Umbilical cord (tissue), 2 donors: ENCODE results near the gene SRSF5. TPM values are rescaled to one million over a fixed set of nuclear protein-coding genes. Genes with fewer than 3 reads are reported as not detected.
"Not testable (repeated sequence)": the region's sequence is repeated elsewhere in the genome, so short reads cannot be mapped to it uniquely, and the experiment has no call there.

Experiments used
- DNase-seq: peaks from one replicate; pipeline ENCODE4 v3.0.0-alpha.2; 2015; ENCODE audit warnings: low spot score
- total RNA-seq: library from RNA; depleted of rRNA; stranded (reverse); fragments of >200 nt; gene quantifications from one replicate; pipeline ENCODE4 v1.2.3, GENCODE V29; 2014; ENCODE audit warnings: low replicate concordance; ENCODE audit not compliant: insufficient read depth

Gene SRSF5
- 218 TPM for total RNA-seq

DNA sequence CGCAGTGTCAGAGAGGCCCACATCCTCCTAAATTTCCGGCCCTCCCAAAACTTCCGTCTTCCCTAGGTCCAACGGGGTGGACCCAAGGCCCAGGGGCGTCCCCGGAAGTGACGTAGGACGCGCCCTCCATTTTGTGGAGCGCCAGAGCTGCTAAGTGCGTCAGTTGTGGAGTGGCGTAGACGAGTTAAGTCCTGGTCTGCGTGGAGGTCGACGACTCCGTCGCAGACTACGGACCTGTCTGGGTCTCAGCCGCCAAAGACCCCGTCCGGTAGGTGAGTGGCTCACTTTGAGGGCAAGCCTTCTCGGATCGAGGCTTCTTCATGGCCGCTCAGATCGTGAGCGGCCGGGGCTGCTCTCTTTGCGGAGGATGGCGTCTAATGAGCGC lies at the start of gene SRSF5:
Gene SRSF5 (plus strand): TSS at position 159 of the 385 bp plus-strand sequence. CDS start 1,015 bp downstream, outside the sequence.
- peak; percentile 99 for DNase-seq

DNA sequence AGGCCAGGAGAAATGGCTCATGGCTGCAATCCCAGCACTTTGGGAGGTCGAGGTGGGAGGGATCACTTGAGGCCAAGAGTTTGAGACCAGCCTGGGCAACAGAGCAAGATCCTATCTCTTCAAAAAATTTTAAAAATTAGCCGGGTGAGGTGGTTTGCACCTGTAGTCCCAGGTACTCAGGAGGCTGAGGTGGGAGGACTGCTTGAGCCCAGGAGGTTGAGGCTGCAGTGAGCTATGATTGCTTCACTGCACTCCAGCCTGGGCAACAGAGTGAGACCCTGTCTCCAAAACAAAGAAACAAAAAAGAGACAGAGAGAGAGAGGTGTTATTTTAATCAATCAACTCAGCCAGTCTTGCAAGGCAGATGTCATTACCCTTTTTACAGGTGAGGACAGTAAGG lies 48.3 kb upstream of the SRSF5 start:
- DNase-seq, result not testable (repeated sequence)

DNA sequence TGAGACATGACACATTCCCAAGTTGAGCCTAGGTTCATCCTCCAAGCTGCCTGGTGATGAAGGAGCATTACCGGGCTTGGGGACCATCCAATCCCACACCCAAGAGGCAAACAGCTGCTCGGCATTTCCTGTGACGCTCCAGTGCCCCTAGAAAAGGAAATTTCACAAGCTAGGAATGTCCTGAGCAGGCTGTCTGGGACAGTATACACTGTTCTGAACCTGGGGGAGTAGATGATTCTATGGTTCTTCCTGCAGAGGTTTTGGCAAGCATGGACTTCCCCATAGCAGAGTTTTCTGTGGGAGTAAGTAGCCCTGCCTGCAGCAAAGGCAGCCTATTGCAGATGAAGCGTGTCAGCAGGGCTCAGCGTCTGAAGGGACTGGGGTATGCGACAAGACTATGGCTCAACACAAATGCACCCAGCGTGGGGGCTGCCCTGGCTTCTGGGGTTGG lies 47.4 kb upstream of the SRSF5 start:
- peak; percentile 80 for DNase-seq

DNA sequence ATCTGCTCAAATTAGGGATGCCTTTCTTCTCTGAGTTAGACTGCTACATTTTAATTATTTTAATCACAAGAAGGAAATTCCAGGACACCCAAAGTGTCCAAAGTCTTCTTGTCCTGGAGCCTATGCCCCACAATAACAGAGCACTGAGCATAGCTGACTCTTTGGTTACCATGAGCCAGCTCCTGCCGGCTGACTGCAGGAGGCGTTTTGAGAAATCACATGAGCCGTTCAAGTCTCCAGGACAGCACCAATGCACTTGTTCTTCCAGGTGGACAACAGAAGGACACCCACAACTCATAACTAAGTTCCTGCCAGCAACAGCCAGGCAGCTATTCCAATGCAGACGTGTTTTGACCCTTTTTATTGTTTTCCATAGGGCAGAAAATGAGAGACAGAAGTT lies 46.0 kb upstream of the SRSF5 start:
- no peak for DNase-seq

GRCh38 chr14:69726761-69727511 lies 40.0 kb upstream of the SRSF5 start:
- peak; percentile 80 for DNase-seq

DNA sequence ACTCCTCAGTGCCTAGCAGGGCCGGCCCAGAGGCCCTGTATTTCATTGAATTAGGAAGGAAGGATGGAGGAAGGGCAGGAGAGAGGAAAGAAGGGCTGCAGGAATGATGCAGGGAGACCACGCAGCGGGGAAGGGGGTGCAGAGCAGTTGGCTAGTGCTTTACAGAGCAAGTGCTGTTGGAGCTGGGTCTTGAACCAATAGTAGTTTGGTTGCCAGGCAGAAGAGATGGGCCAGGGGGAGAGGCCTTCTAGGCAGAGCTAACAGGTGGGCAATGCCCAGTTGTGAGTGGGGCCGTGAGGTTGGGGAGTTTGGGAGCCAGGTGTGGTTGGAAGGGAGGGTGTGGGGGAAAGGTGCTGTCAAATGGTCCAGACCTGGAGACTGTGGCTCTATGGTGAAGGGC lies 39.1 kb upstream of the SRSF5 start:
- DNase-seq, result no peak

GRCh38 chr14:69731919-69732598 lies 34.9 kb upstream of the SRSF5 start:
- not testable (repeated sequence) for DNase-seq

DNA sequence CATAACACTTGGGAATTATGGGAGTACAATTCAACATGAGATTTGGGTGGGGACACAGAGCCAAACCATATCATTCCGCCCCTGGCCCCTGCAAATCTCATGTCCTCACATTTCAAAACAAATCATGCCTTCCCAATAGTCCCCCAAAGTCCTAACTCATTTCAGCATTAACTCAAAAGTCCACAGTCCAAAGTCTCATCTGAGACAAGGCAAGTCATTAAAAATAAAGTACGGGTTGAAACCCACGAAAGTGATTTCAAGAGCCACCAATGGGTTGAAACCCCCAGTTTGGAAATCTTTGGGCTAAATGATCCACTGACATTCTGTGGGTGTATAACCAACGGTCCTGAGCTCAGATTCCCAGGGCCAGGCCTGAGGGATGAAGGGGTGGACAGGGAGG lies 30.5 kb upstream of the SRSF5 start:
- not testable (repeated sequence) for DNase-seq

DNA sequence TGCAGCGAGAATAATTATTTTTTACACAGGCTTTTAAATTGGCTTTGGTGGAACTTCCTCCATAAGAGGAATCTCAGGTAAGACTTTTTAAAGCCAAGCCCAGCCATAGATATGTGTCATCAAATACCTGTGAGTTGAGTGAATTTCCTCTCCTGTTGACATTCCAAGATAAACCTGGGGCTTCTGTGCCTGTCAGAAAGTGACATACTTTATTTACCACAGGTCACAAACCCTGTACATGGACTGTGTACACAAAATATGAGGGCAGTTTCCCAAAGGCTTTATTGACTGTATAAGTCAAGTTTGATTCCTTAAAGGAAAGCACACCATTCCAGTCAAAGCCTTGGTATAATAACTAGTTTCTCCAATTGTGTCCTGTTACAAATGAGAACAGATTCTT lies 25.9 kb upstream of the SRSF5 start:
- DNase-seq, result no peak

DNA sequence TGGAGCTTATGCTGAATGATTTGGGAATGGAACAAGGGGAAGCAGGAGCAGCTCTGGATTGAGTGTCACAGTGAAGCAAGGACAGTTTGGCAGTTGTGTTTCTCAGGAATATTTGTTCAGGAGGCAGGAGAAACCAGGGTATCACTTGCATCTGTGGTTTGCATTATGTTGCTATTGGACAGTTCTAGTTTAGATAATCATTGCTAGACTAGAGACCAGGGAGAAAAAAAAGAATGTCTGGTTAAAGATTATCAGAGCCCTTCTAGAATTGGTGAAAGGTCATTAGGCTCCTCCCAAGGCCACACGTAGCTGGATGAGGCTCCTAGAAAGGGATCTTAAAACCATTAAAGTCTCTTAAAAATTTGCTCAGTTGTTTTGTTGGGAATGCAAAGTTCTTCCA lies 17.0 kb upstream of the SRSF5 start:
- no peak for DNase-seq

DNA sequence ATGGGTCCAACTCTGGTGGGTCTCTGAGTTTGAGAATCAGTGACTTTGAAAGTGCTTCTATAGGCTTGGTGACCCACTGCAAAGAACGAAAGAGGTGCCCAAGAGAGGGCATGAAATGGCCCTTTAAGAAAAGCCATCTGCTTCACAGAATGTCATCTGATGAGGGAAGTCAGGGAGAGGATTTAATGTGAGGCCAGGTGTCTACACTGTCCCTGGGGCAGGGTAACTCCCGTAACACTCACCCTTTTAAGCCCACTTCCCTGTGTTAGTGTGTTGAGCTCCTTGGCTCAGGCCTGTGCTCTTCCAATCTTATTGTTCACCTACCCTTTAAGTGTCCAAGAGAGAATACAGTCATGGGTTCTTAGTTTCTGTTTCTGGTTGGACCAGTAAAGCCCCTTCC lies 16.4 kb upstream of the SRSF5 start:
- DNase-seq, result no peak

DNA sequence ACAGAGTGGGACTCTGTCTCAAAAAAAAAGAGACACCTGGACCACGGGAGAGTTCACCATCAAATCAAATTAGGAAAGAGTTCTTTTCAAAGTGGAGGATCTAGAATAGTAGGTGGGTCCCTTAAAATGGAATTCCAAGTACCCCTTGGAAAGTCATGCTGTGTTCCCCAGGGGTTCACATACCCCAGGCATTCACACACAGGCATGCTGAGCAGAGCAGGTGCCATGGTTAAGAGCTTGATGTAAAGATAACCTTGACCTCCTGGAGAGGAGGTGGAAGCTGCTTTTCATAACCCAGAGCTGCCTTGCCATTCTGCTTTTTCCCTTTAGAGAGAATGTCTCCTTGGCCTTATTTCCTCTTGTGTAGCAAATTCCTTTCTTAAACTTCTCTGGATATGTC lies 14.2 kb upstream of the SRSF5 start:
- no peak for DNase-seq

DNA sequence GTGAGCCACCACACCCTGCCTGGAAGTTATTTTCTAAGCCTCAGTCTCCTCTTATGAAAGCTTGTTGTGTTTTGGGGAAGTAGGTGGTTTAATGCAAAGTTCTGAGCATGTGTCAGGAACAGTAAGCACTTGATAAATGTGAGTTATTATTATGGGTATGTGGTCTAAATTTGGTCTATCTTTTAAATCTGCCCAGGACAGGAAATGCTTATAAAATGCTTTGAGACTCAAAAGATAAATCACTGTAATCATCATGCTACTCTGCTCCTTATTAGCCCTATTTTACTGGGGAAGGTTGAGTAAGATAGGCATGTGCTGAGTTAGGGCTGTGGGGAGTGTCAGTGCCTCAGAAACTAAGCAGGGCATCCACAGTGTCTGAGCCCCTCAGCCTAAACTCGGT lies 13.1 kb upstream of the SRSF5 start:
- no peak for DNase-seq

GRCh38 chr14:69754487-69754886 lies 12.5 kb upstream of the SRSF5 start:
- DNase-seq, result no peak

GRCh38 chr14:69755296-69755695 lies 11.6 kb upstream of the SRSF5 start:
- DNase-seq, result no peak

DNA sequence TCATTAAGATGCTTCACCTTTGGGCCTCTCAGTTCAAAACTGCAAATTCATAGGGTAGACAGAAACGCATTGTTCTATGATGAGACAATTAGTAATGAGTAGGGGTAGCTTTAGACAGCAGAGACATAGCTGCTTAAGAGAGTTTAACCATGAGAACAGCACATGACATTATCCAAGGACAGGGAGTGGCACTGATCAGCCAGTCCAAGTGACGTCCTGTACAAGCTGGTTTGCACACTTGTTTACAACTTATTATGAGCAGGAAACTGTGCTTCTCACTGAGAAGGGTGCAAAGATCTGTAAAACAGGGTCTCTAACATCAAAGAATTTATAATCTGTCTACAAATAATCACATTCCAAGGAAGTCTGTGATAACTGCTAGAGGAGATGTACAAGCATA lies 11.2 kb upstream of the SRSF5 start:
- DNase-seq, result no peak

GRCh38 chr14:69756298-69756697 lies 10.6 kb upstream of the SRSF5 start:
- DNase-seq, result no peak

DNA sequence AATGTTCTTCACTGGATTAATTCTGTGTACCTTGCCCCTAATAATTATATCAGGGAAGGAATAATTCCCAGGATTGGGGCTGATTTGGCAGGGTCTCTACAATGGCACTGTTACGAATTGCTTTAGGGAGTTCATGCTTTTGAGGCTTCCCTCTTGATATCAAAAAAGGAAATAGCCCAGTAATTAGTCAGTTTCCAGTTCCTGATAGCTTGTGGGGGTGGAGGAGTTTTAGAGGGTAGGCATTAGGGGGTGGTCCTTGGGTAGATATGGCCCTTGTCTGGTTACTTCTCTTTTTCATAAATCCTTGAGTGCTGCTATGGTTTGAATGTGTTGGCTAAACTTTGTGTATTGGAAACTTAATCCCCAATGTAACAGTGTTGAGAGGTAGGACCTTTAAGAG lies 6.1 kb upstream of the SRSF5 start:
- no peak for DNase-seq

DNA sequence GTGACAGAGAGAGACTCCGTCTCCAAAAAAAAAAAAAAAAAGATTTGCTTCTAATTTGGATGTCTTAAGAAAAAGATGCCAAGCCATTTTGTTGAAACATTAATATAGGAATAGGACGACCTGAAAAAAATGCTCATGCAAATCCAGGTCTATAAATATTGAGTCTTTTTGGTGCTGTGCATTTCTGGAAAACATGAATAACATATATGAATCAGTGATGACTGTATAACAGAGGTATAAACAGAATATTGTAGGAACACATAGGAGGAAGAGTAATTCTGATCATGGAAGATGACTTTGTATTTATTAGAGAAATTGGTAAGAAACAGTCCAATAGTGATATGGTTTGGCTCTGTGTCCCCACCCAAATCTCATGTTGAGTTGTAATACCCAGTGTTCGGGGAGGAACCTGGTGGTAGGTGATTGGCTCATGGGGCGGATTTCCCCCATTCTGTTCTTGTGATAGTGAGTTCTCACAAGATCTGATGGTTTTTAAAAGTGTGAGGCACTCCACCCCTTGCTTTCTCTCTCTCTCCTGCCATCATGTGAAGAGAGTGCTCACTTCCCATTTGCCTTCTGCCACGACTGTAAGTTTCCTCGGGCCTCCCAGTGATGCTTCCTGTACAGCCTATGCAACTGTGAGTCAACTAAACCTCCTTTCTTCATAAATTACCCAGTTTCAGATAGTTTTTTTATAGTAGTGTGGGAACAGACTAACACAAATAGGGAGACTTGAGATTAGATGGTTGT lies 3.0 kb upstream of the SRSF5 start:
- DNase-seq, result no peak

GRCh38 chr14:69767369-69767999 lies 542 bp downstream of the SRSF5 start:
- peak; percentile 93 for DNase-seq

DNA sequence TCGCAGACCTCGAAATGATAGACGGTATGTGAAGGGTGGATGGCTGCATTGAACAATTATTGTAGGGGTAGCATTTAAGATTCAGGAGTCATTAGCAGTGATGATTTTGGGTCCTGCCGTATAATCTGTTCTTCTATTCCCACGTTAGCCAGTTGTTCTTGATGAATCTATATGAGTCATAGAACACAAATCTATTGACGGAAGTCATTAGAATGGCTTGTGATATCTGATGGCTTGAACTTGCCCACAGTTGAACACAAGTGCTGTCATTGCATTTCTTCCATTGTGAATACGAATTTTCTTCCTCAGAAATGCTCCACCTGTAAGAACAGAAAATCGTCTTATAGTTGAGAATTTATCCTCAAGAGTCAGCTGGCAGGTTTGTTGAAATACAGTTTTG lies 1.9 kb downstream of the SRSF5 start:
- no peak for DNase-seq

GRCh38 chr14:69769623-69770022 lies 2.7 kb downstream of the SRSF5 start:
- DNase-seq, result no peak
